H1 (cell line): ENCODE measurements around the gene CAPN14.

Experiments
- EZH2 ChIP-seq: fragments of 200-600 bp; sonication (generic); IDR thresholded peaks from 2 replicates; pipeline ENCODE4 v1.7.1; 2012; ENCODE audit warnings: low read depth, mild to moderate bottlenecking, moderate library complexity, low read length, inconsistent platforms; ENCODE audit not compliant: severe bottlenecking
- PHF8 ChIP-seq: fragments of 200-600 bp; sonication (generic); conservative IDR thresholded peaks from 2 replicates; pipeline ENCODE4 v1.7.1; 2012; ENCODE audit warnings: low read depth, mild to moderate bottlenecking, inconsistent platforms, low read length, moderate library complexity
- POLR2A ChIP-seq, 2 experiments: IDR thresholded peaks; 1 replicate in 1 of 2; 2 replicates in 1 of 2; pipeline ENCODE4 v1.6.1; 2011; ENCODE audit warnings: low read depth in 2 of 2, low read length in 2 of 2, mild to moderate bottlenecking in 2 of 2; ENCODE audit errors: control extremely low read depth in 1 of 2
- TAF1 ChIP-seq: IDR thresholded peaks from 2 replicates; pipeline ENCODE4 v1.6.1; 2011; ENCODE audit warnings: mild to moderate bottlenecking, low read depth, low read length
- TF ChIP-seq, protein P1 (sequence below), 3 experiments: IDR thresholded peaks; 1 replicate in 2 of 3; 2 replicates in 1 of 3; pipeline versions ENCODE4 v1.5.1 to v1.6.1; 2011; ENCODE audit warnings: low read length in 3 of 3, mild to moderate bottlenecking in 3 of 3, inconsistent platforms in 2 of 3, low read depth in 1 of 3, moderate library complexity in 1 of 3; ENCODE audit not compliant: insufficient read depth in 1 of 3; ENCODE audit errors: control extremely low read depth in 1 of 3
- TF ChIP-seq, protein P2 (sequence below): IDR thresholded peaks from 2 replicates; pipeline ENCODE4 v1.6.1; 2012; ENCODE audit warnings: inconsistent platforms

DNA sequence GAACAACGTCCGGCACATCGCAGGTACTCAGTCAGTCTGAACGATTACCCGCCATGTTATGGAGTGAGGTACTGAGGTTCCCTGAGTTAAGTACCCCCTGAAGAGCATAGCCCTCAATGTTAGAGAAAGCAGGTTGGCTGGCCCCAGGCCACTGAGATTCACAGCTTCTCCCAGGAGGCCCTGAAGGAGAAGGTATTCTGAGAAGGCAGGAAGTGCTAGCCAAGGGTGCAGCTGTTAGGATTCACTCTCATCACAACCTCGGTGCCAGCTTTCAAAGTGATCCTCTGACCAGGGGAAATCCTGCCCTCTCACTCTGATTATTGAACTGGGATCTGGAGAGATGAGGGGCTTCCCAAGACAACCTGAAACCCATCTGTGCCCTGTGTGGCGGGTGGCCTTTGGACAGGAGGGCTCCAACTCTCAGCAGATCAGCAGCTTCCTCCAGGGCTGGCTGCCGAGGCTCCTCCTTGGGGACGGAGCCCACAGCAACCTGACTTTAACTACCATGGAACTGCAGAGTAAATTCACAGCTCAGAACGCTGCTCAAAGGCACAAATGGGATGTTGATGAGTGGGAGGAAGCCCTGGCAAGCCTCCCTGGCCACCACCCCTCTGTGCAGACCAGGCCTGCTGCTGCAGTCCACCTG, 24.4 kb upstream of the CAPN14 start:
- TF ChIP-seq, protein P1, sequence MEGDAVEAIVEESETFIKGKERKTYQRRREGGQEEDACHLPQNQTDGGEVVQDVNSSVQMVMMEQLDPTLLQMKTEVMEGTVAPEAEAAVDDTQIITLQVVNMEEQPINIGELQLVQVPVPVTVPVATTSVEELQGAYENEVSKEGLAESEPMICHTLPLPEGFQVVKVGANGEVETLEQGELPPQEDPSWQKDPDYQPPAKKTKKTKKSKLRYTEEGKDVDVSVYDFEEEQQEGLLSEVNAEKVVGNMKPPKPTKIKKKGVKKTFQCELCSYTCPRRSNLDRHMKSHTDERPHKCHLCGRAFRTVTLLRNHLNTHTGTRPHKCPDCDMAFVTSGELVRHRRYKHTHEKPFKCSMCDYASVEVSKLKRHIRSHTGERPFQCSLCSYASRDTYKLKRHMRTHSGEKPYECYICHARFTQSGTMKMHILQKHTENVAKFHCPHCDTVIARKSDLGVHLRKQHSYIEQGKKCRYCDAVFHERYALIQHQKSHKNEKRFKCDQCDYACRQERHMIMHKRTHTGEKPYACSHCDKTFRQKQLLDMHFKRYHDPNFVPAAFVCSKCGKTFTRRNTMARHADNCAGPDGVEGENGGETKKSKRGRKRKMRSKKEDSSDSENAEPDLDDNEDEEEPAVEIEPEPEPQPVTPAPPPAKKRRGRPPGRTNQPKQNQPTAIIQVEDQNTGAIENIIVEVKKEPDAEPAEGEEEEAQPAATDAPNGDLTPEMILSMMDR (IDR thresholded peaks at IDR 0.05; ENCODE audit: control extremely low read depth in 1 of 3, insufficient read depth in 1 of 3, low read depth in 1 of 3, low read length in 3 of 3), result no peak
- no peak for TF ChIP-seq POLR2A (IDR thresholded peaks at IDR 0.05; ENCODE audit: control extremely low read depth in 1 of 2, low read depth in 2 of 2, low read length in 2 of 2)
- TF ChIP-seq TAF1, result no peak
- TF ChIP-seq, protein P2, sequence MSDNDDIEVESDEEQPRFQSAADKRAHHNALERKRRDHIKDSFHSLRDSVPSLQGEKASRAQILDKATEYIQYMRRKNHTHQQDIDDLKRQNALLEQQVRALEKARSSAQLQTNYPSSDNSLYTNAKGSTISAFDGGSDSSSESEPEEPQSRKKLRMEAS, result no peak
- TF ChIP-seq PHF8, result no peak
- no peak for TF ChIP-seq EZH2
